Renal cortical epithelial cell (primary cell): ENCODE data around the gene KLF1. TPM values are rescaled to one million over a fixed set of nuclear protein-coding genes. Genes with fewer than 3 reads are reported as not detected.
A peak's percentile ranks its signal among the peaks of the same experiment; 100 is the strongest.
"Not testable (repeated sequence)": the region's sequence is repeated elsewhere in the genome, so short reads cannot be mapped to it uniquely, and the experiment has no call there.

Experiments used
- DNase-seq: peaks from one replicate; pipeline ENCODE4 v3.0.0-alpha.2; 2011; ENCODE audit warnings: low read depth
- total RNA-seq: library from RNA; depleted of rRNA; stranded (reverse); fragments of >200 nt; gene quantifications from 2 replicates; pipeline ENCODE4 v1.2.3, GENCODE V29; 2014

The KLF1 gene
- total RNA-seq, 1 donor from 2014 or later = not detected

GRCh38 chr19:12867120-12868099 lies 19.6 kb downstream of the KLF1 start:
- peak; percentile 27 for DNase-seq

- no peak for DNase-seq
Measured at GRCh38 chr19:12866416-12867119, 20.4 kb downstream of the KLF1 start.

GRCh38 chr19:12865746-12866415 lies 21.1 kb downstream of the KLF1 start:
- no peak for DNase-seq

GRCh38 chr19:12864721-12865715 lies 22.0 kb downstream of the KLF1 start:
- DNase-seq = no peak

- DNase-seq = no peak
Measured at GRCh38 chr19:12864143-12864542, 22.9 kb downstream of the KLF1 start.

- DNase-seq = no peak
Measured at GRCh38 chr19:12859546-12859945, 27.5 kb downstream of the KLF1 start.

GRCh38 chr19:12858041-12858928 lies 28.7 kb downstream of the KLF1 start:
- DNase-seq = no peak

GRCh38 chr19:12856653-12857052 lies 30.3 kb downstream of the KLF1 start:
- DNase-seq = no peak

- peak; percentile 63 for DNase-seq
Measured at GRCh38 chr19:12847159-12848139, 39.6 kb downstream of the KLF1 start.

GRCh38 chr19:12846613-12847012 lies 40.4 kb downstream of the KLF1 start:
- DNase-seq = not testable (repeated sequence)

GRCh38 chr19:12843999-12844732 lies 42.8 kb downstream of the KLF1 start:
- DNase-seq = no peak

GRCh38 chr19:12843328-12843727 lies 43.7 kb downstream of the KLF1 start:
- no peak for DNase-seq

- DNase-seq = no peak
Measured at GRCh38 chr19:12842511-12842910, 44.5 kb downstream of the KLF1 start.

- no peak for DNase-seq
Measured at GRCh38 chr19:12841094-12841493, 45.9 kb downstream of the KLF1 start.

GRCh38 chr19:12840091-12841079 lies 46.6 kb downstream of the KLF1 start:
- DNase-seq = peak; percentile 56

GRCh38 chr19:12838886-12839756 lies 47.9 kb downstream of the KLF1 start:
- no peak for DNase-seq
